ENCODE results near the gene OR10G2. TPM values are rescaled to one million over a fixed set of nuclear protein-coding genes. Genes with fewer than 3 reads are reported as not detected.
"Not testable (repeated sequence)": the region's sequence is repeated elsewhere in the genome, so short reads cannot be mapped to it uniquely, and the experiment has no call there.

OR10G2 gene
- total and polyA plus RNA-seq, 8 donors: not detected

DNA sequence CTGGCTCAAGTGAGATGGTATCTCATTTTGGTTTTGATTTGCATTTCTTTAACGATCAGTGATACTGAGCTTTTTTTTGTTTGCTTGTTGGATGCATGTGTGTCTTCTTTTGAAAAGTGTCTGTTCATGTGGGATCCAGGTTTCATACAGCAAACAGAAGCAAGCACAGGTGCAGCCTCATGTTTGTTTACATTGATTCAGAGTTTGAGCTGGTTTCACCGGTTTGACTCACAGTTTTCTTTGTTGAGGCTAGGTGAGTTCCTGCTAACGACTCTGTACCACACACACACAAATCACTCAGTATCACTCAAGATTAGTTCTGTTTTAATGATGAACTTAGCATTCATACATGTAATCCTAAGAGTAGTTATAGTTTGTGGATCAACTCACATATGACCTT is 3.7 kb downstream of the OR10G2 start:
- H3K4me3 ChIP-seq: no peak overlapping the region
- intact Hi-C loops (cut with DNase I): no loop called here
- H3K9me3 ChIP-seq: no peaks in the 10 kb centered on the region
- TF ChIP-seq, protein P1, sequence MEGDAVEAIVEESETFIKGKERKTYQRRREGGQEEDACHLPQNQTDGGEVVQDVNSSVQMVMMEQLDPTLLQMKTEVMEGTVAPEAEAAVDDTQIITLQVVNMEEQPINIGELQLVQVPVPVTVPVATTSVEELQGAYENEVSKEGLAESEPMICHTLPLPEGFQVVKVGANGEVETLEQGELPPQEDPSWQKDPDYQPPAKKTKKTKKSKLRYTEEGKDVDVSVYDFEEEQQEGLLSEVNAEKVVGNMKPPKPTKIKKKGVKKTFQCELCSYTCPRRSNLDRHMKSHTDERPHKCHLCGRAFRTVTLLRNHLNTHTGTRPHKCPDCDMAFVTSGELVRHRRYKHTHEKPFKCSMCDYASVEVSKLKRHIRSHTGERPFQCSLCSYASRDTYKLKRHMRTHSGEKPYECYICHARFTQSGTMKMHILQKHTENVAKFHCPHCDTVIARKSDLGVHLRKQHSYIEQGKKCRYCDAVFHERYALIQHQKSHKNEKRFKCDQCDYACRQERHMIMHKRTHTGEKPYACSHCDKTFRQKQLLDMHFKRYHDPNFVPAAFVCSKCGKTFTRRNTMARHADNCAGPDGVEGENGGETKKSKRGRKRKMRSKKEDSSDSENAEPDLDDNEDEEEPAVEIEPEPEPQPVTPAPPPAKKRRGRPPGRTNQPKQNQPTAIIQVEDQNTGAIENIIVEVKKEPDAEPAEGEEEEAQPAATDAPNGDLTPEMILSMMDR (IDR thresholded peaks at IDR 0.05): no peak
- ATAC-seq: no peak
- H3K27me3 ChIP-seq: no peaks in the 10 kb centered on the region
- DNase-seq: no peak
- 6 to 9% methylated on average over 3 of the region's 3 CpGs for WGBS, 2 donors
- H3K27ac ChIP-seq: no peak overlapping the region
- FAIRE-seq: no peak
- H3K4me1 ChIP-seq: no peaks in the 10 kb centered on the region
- H3K36me3 ChIP-seq: no peaks in the 10 kb centered on the region

DNA sequence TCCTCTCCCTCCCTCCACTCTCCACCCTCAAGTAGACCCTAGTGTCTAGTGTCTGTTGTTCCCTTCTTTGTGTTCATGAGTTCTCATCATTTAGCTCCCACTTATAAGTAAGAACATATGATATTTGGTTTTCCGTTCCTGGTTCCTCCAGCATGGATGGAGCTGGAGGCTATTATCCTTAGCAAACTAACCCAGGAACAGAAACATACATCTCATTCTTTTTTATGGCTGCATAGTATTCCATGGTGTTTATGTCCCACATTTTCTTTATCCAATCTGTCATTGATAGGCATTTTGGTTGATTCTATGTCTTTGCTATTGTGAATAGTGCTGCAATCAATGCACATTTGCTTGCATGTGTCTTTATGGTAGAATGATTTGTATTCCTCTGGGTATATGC is 4.2 kb downstream of the OR10G2 start:
- H3K27ac ChIP-seq; DNase-seq; H3K4me1 ChIP-seq; H3K36me3 ChIP-seq; H3K27me3 ChIP-seq; intact Hi-C loops (cut with DNase I); H3K4me3 ChIP-seq; FAIRE-seq; H3K9me3 ChIP-seq; ATAC-seq: not testable (repeated sequence)
- 75 to 89% methylated on average over 1 of the region's 1 CpG for WGBS, 2 donors

DNA sequence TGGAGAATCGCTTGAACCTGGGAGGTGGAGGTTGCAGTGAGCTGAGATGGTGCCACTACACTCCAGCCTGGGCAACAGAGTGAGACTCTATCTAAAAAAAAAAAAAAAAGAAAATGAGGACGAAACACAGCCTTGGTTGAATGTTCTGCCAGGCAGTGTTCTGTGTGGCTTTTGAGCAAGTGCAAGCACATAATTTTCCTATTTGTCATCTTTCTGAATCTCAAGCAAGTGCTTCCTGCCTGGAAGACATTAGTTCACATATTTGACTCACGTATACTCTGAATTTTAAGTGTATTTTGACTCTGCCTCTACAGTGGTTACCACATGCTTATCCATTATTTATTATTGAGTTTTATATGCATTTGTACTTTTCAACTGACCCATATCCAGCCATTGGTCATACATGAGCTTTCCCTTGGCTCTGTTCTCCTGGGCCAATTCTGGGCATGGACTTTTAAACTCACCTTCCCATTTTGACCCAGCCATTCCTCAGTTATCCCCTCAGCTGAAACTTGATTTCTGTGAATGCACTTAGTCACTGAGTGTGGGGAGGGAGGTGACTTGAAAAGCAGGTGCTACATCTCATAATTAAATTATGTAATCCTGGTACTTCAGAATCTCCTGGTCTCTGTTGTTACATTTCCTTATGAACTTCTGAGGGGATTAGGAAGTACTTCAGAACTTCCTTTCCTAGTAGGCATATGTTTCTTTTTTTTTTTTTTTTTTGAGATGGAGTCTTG is 8.1 kb downstream of the OR10G2 start:
- no peaks in the 10 kb centered on the region for H3K27me3 ChIP-seq
- ATAC-seq (no peak), FAIRE-seq (no peak), DNase-seq (no peak)
- no peaks in the 10 kb centered on the region for H3K9me3 ChIP-seq
- no peak overlapping the region for H3K4me3 ChIP-seq
- intact Hi-C loops (cut with DNase I): no loop called here
- no peak overlapping the region for H3K27ac ChIP-seq
- WGBS, 2 donors: 50 to 58% methylated on average over 3 of the region's 3 CpGs
- H3K4me1 ChIP-seq: no peaks in the 10 kb centered on the region
- TF ChIP-seq, protein P1 (IDR thresholded peaks at IDR 0.05): no peak
- no peaks in the 10 kb centered on the region for H3K36me3 ChIP-seq

DNA sequence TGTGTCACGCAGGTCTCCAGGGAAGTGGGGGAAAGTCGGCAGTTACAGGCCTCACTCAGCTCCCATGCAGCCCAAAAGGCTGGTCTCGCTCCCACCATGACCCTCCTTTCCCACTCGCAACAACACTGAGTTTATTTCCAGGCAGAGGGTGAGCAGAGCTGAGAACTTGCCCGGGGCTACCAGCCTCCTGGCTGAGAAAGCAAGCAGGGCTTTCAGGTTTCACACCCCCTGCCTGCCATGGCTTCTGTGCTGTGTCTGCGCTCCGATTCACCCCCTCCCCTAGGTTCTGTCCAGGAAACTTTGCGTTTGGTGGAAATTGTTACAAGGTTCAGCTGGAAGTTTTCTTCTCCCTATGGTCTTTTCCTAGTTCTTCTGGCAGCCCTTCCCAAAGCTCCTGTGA is 17.1 kb downstream of the OR10G2 start:
- FAIRE-seq (no peak), ATAC-seq (no peak), DNase-seq (no peak)
- Histone ChIP-seq H3K9me3 (no peaks in the 10 kb centered on the region), H3K27me3 (no peaks in the 10 kb centered on the region), H3K27ac (no peak overlapping the region), H3K4me1 (no peaks in the 10 kb centered on the region), H3K4me3 (no peak overlapping the region), H3K36me3 (no peaks in the 10 kb centered on the region)
- WGBS, 2 donors: 57 to 64% methylated on average over 8 of the region's 8 CpGs
- TF ChIP-seq, protein P1 (IDR thresholded peaks at IDR 0.05): no peak
- intact Hi-C loops (cut with DNase I): no loop called here

DNA sequence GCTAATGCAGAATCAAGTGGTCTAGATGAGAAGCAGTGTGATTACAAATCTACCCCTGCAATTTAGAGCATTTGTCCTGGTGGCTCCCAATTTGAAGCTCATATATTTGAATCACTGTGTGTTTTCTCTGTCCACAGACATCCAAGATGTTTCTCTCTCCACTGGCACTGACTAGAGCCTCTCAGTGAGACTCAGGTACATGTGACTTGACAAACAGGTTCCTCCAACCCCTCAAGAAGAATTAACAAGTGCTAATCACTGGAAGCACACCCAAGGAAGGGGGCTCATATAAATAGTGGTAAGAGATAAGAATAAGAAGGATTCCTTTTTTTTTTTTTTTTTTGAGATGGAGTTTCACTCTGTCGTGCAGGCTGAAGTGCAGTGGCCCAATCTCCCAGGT is 20.5 kb downstream of the OR10G2 start:
- DNase-seq: no peak
- WGBS, 2 donors: 8 to 11% methylated on average over 1 of the region's 1 CpG

More for the DNA sequence above, 20.5 kb downstream of the OR10G2 start:
- intact Hi-C loops (cut with DNase I): no loop called here
- no peak overlapping the region for H3K4me3 ChIP-seq
- no peak for ATAC-seq
- no peaks in the 10 kb centered on the region for H3K9me3 ChIP-seq
- H3K27ac ChIP-seq: no peak overlapping the region
- FAIRE-seq: no peak
- H3K36me3 ChIP-seq: no peaks in the 10 kb centered on the region
- TF ChIP-seq, protein P1 (IDR thresholded peaks at IDR 0.05): no peak
- H3K27me3 ChIP-seq: no peaks in the 10 kb centered on the region
- no peaks in the 10 kb centered on the region for H3K4me1 ChIP-seq
